H9 (cell line): ENCODE measurements around the gene TNNT2. TPM values are rescaled to one million over a fixed set of nuclear protein-coding genes. Genes with fewer than 3 reads are reported as not detected.

ENCODE experiments used
- DNase-seq: peaks from one replicate; pipeline ENCODE4 v3.0.0-alpha.2; 2017
- H2AFZ ChIP-seq: one replicate; pipeline ENCODE4 v1.6.1; 2013; ENCODE audit warnings: mild to moderate bottlenecking, low read length, control low read depth, moderate library complexity
- H2AK5ac ChIP-seq: 2 replicates; pipeline ENCODE4 v1.6.1; 2013; ENCODE audit warnings: low read length, control low read depth, mixed read lengths; ENCODE audit not compliant: insufficient read length
- H2BK120ac ChIP-seq: one replicate; pipeline ENCODE4 v1.6.1; 2013; ENCODE audit warnings: low read depth, mild to moderate bottlenecking, low read length, control low read depth, inconsistent platforms; ENCODE audit not compliant: poor library complexity, severe bottlenecking
- H2BK12ac ChIP-seq: 2 replicates; pipeline ENCODE4 v1.6.1; 2013; ENCODE audit warnings: low read length, control low read depth, mixed read lengths, low read depth; ENCODE audit not compliant: insufficient read length
- H2BK15ac ChIP-seq: 2 replicates; pipeline ENCODE4 v1.6.1; 2013; ENCODE audit warnings: low read depth, low read length, control low read depth
- H2BK20ac ChIP-seq: one replicate; pipeline ENCODE4 v1.6.1; 2013; ENCODE audit warnings: low read depth, mild to moderate bottlenecking, low read length, control low read depth, inconsistent platforms; ENCODE audit not compliant: poor library complexity, severe bottlenecking
- H2BK5ac ChIP-seq: 2 replicates; pipeline ENCODE4 v1.6.1; 2013; ENCODE audit warnings: low read length, control low read depth, mixed read lengths; ENCODE audit not compliant: insufficient read length
- H3K14ac ChIP-seq: 2 replicates; pipeline ENCODE4 v1.6.1; 2013; ENCODE audit warnings: low read length, control low read depth; ENCODE audit not compliant: insufficient read depth
- H3K18ac ChIP-seq: 2 replicates; pipeline ENCODE4 v1.6.1; 2013; ENCODE audit warnings: low read depth, mild to moderate bottlenecking, mixed read lengths, low read length, control low read depth; ENCODE audit not compliant: insufficient read length
- H3K23ac ChIP-seq: 2 replicates; pipeline ENCODE4 v1.6.1; 2013; ENCODE audit warnings: low read length, control low read depth, mixed read lengths, low read depth; ENCODE audit not compliant: insufficient read length
- H3K23me2 ChIP-seq: 2 replicates; pipeline ENCODE4 v1.6.1; 2013; ENCODE audit warnings: low read depth, mild to moderate bottlenecking, mixed read lengths, low read length, control low read depth; ENCODE audit not compliant: insufficient read length, poor library complexity, severe bottlenecking
- H3K27ac ChIP-seq: 2 replicates; pipeline ENCODE4 v1.5.1; 2013; ENCODE audit warnings: low read length, control low read depth, mixed read lengths, low read depth; ENCODE audit not compliant: insufficient read length
- H3K27me3 ChIP-seq: 2 replicates; pipeline ENCODE4 v1.6.1; 2013; ENCODE audit warnings: low read length, control low read depth, inconsistent platforms; ENCODE audit not compliant: insufficient read depth
- H3K4ac ChIP-seq: 2 replicates; pipeline ENCODE4 v1.6.1; 2013; ENCODE audit warnings: low read depth, mild to moderate bottlenecking, control low read depth, inconsistent platforms, low read length, moderate library complexity
- H3K4me1 ChIP-seq: 2 replicates; pipeline ENCODE4 v1.6.1; 2013; ENCODE audit warnings: low read length, control low read depth, inconsistent platforms; ENCODE audit not compliant: insufficient read depth
- H3K4me2 ChIP-seq: 2 replicates; pipeline ENCODE4 v1.6.1; 2013; ENCODE audit warnings: low read length, control low read depth, mixed read lengths; ENCODE audit not compliant: insufficient read length, insufficient read depth
- H3K56ac ChIP-seq: 2 replicates; pipeline ENCODE4 v1.6.1; 2013; ENCODE audit warnings: low read depth, mild to moderate bottlenecking, mixed read lengths, low read length, control low read depth; ENCODE audit not compliant: insufficient read length
- H3K79me1 ChIP-seq: 2 replicates; pipeline ENCODE4 v1.6.1; 2013; ENCODE audit warnings: low read depth, mild to moderate bottlenecking, moderate library complexity, low read length, control low read depth, inconsistent platforms; ENCODE audit not compliant: insufficient read depth, poor library complexity, severe bottlenecking
- H3K79me2 ChIP-seq: 2 replicates; pipeline ENCODE4 v1.6.1; 2013; ENCODE audit warnings: low read length, control low read depth, inconsistent platforms; ENCODE audit not compliant: insufficient read depth
- H3K9ac ChIP-seq: 2 replicates; pipeline ENCODE4 v1.6.1; 2013; ENCODE audit warnings: low read length, control low read depth, mixed read lengths; ENCODE audit not compliant: insufficient read length; ENCODE audit errors: extremely low read depth
- H3K9me3 ChIP-seq: one replicate; pipeline ENCODE4 v1.6.1; 2013; ENCODE audit warnings: low read depth, low read length, inconsistent platforms; ENCODE audit not compliant: control insufficient read depth
- H3T11ph ChIP-seq: one replicate; pipeline ENCODE4 v1.6.1; 2013; ENCODE audit warnings: mild to moderate bottlenecking, low read length, control low read depth, inconsistent platforms
- H4K20me1 ChIP-seq: one replicate; pipeline ENCODE4 v1.6.1; 2013; ENCODE audit not compliant: control insufficient read depth, insufficient read length, insufficient read depth
- H4K5ac ChIP-seq: 2 replicates; pipeline ENCODE4 v1.6.1; 2013; ENCODE audit warnings: low read depth, mild to moderate bottlenecking, mixed read lengths, low read length, control low read depth; ENCODE audit not compliant: insufficient read length
- H4K8ac ChIP-seq: replicated peaks from 2 replicates; pipeline ENCODE4 v1.6.1; 2013; ENCODE audit warnings: low read length, control low read depth, mixed read lengths, low read depth; ENCODE audit not compliant: insufficient read length
- H4K91ac ChIP-seq: 2 replicates; pipeline ENCODE4 v1.6.1; 2013; ENCODE audit warnings: low read depth, mild to moderate bottlenecking, moderate library complexity, mixed read lengths, low read length, control low read depth; ENCODE audit not compliant: insufficient read length
- H3K27ac Mint-ChIP-seq, 3 experiments: 2 replicates in 2 of 3; 3 replicates in 1 of 3; pipeline ENCODE4 v1.8.0; 2020 to 2021; ENCODE audit warnings: mixed read lengths in 3 of 3, mild to moderate bottlenecking in 1 of 3, moderate library complexity in 1 of 3
- H3K27me3 Mint-ChIP-seq: 2 replicates; pipeline ENCODE4 v1.8.0; 2021; ENCODE audit warnings: low read depth, mild to moderate bottlenecking, moderate library complexity, mixed read lengths
- H3K36me3 Mint-ChIP-seq, 3 experiments: 2 replicates in 2 of 3; 3 replicates in 1 of 3; pipeline ENCODE4 v1.8.0; 2020 to 2021; ENCODE audit warnings: low read depth in 3 of 3, mixed read lengths in 3 of 3; ENCODE audit not compliant: insufficient read depth in 1 of 3
- H3K4me1 Mint-ChIP-seq, 2 experiments: 2 replicates each; pipeline ENCODE4 v1.8.0; 2020; ENCODE audit warnings: mixed read lengths in 2 of 2
- H3K4me3 Mint-ChIP-seq, 2 experiments: 2 replicates in 1 of 2; 3 replicates in 1 of 2; pipeline ENCODE4 v1.8.0; 2020 to 2021; ENCODE audit warnings: mild to moderate bottlenecking in 2 of 2, mixed read lengths in 2 of 2, moderate library complexity in 1 of 2
- H3K9me3 Mint-ChIP-seq, 2 experiments: 2 replicates in 1 of 2; 3 replicates in 1 of 2; pipeline ENCODE4 v1.8.0; 2020; ENCODE audit warnings: mild to moderate bottlenecking in 2 of 2, mixed read lengths in 2 of 2, moderate library complexity in 1 of 2
- WGBS: extraction: QIAGEN DNeasy Blood & Tissue Kit; methylation state at CpG from one replicate; pipeline ENCODE4 v1.1.7; 2013; ENCODE audit warnings: missing lambda C conversion rate, low lambda C conversion rate, mixed read lengths; ENCODE audit not compliant: insufficient read length; ENCODE audit errors: extremely low coverage; 5-methylcytosine and 5-hydroxymethylcytosine counted together
- total RNA-seq: library from RNA; stranded (reverse); gene quantifications from 2 replicates; pipeline ENCODE4 v1.2.1, GENCODE V29; 2021
- TF ChIP-seq, protein P1 (sequence below): fragments of 200-600 bp; sonication (generic); conservative IDR thresholded peaks from 3 replicates; pipeline ENCODE4 v1.8.0; 2021; ENCODE audit warnings: antibody characterized with exemption, mild to moderate bottlenecking

The TNNT2 gene
- total RNA-seq, 1 experiment from 2014 or later: 8.6 TPM

DNA sequence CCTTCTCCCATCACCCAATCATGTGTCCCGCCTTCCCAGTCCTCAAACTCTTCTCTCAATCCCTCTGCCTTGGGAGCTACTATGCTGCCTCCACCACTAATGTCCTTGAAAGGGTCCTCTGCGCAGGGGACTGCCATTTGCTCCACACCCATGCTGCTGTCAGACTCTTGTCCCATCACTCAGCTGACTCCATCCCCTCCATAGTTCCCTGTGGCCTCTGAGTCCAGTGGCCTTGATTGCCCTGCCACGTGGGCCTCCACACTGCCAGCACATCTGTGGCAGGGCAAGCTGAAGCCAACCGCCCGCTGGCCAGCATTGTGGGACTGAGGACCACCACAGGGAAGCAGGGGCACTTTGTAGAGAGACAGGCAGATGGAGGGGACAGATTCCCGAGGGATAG, 1.3 kb upstream of the TNNT2 start:
- H3K18ac ChIP-seq: no peak overlapping the region
- WGBS: no CpG with 5 or more reads among the region's 6 CpGs
- peak overlapping the region in 1 of 3 experiments; percentile 59; a peak in 3 of 7 replicates for H3K27ac Mint-ChIP-seq

More for the DNA sequence above, 1.3 kb upstream of the TNNT2 start:
- no peaks in the 10 kb centered on the region for H3K9me3 Mint-ChIP-seq
- Histone ChIP-seq H3K56ac (no peak overlapping the region), H2BK15ac (no peak overlapping the region), H4K20me1 (no peaks in the 10 kb centered on the region), H2BK12ac (no peak overlapping the region), H3K79me1 (no peaks in the 10 kb centered on the region), H3T11ph (no peak overlapping the region), H3K9me3 (no peaks in the 10 kb centered on the region), H2AK5ac (no peak overlapping the region), H2BK120ac (no peak overlapping the region), H3K27me3 (no peaks in the 10 kb centered on the region), H3K23ac (no peak overlapping the region), H3K4me1 (peaks cover 19% of the 10 kb centered on the region; the same call in 1 of the 2 replicates), H4K91ac (no peak overlapping the region), H2BK20ac (no peak overlapping the region), H3K4ac (no peak overlapping the region), H3K27ac (no peak overlapping the region), H2BK5ac (no peak overlapping the region), H3K9ac (no peak overlapping the region), H4K8ac (no peak overlapping the region), H3K14ac (no peak overlapping the region), H4K5ac (no peak overlapping the region), H3K23me2 (no peaks in the 10 kb centered on the region), H2AFZ (no peak overlapping the region), H3K4me2 (no peak overlapping the region), H3K79me2 (no peaks in the 10 kb centered on the region)
- H3K27me3 Mint-ChIP-seq: peaks cover 3% of the 10 kb centered on the region; the same call in 1 of the 2 replicates
- peaks cover 51 to 57% of the 10 kb centered on the region in 2 experiments for H3K4me1 Mint-ChIP-seq
- DNase-seq: no peak
- no peak overlapping the region for H3K4me3 Mint-ChIP-seq
- H3K36me3 Mint-ChIP-seq: peaks cover 0 to 12% (median 3%) of the 10 kb centered on the region in 3 experiments; a peak in 2 of 7 replicates
- TF ChIP-seq, protein P1, sequence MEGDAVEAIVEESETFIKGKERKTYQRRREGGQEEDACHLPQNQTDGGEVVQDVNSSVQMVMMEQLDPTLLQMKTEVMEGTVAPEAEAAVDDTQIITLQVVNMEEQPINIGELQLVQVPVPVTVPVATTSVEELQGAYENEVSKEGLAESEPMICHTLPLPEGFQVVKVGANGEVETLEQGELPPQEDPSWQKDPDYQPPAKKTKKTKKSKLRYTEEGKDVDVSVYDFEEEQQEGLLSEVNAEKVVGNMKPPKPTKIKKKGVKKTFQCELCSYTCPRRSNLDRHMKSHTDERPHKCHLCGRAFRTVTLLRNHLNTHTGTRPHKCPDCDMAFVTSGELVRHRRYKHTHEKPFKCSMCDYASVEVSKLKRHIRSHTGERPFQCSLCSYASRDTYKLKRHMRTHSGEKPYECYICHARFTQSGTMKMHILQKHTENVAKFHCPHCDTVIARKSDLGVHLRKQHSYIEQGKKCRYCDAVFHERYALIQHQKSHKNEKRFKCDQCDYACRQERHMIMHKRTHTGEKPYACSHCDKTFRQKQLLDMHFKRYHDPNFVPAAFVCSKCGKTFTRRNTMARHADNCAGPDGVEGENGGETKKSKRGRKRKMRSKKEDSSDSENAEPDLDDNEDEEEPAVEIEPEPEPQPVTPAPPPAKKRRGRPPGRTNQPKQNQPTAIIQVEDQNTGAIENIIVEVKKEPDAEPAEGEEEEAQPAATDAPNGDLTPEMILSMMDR: no peak
